Smooth muscle cell (in vitro differentiated cells): ENCODE data around the gene KRTAP12-2. TPM values are rescaled to one million over a fixed set of nuclear protein-coding genes. Genes with fewer than 3 reads are reported as not detected.

Experiments
- DNase-seq: peaks from one replicate; lab custom pipeline; 2025; ENCODE audit not compliant: unreplicated experiment; lab: John Stamatoyannopoulos, UW
- H2AFZ ChIP-seq: fragments of 200-600 bp; sonication (generic); 2 replicates; pipeline ENCODE4 v1.6.0; 2016; ENCODE audit warnings: antibody characterized with exemption, low read depth, mild to moderate bottlenecking
- H3F3A ChIP-seq: fragments of 200-600 bp; sonication (generic); 2 replicates; pipeline ENCODE4 v1.6.0; 2017; ENCODE audit warnings: antibody characterized with exemption, low read depth
- H3K27ac ChIP-seq: fragments of 200-600 bp; sonication (generic); 2 replicates; pipeline ENCODE4 v1.5.1; 2016; ENCODE audit warnings: low read depth, mild to moderate bottlenecking
- H3K27me3 ChIP-seq: fragments of 200-600 bp; sonication (generic); 2 replicates; pipeline ENCODE4 v1.6.1; 2016; ENCODE audit warnings: low read depth, mild to moderate bottlenecking
- H3K36me3 ChIP-seq: fragments of 200-600 bp; sonication (generic); 2 replicates; pipeline ENCODE4 v1.5.1; 2016; ENCODE audit warnings: low read depth
- H3K4me1 ChIP-seq: fragments of 200-600 bp; sonication (generic); 2 replicates; pipeline ENCODE4 v1.5.1; 2016; ENCODE audit warnings: low read depth
- H3K4me2 ChIP-seq: fragments of 200-600 bp; sonication (generic); 2 replicates; pipeline ENCODE4 v1.6.0; 2016; ENCODE audit warnings: mild to moderate bottlenecking
- H3K4me3 ChIP-seq: fragments of 200-600 bp; sonication (generic); 2 replicates; pipeline ENCODE4 v1.5.1; 2016; ENCODE audit warnings: mild to moderate bottlenecking
- H3K79me2 ChIP-seq: fragments of 200-600 bp; sonication (generic); 2 replicates; pipeline ENCODE4 v1.6.0; 2016; ENCODE audit warnings: low read depth, mild to moderate bottlenecking
- H3K9ac ChIP-seq: fragments of 200-600 bp; sonication (generic); 2 replicates; pipeline ENCODE4 v1.6.0; 2016; ENCODE audit warnings: low read depth
- H3K9me3 ChIP-seq: fragments of 200-600 bp; sonication (generic); replicated peaks from 2 replicates; pipeline ENCODE4 v1.5.1; 2016; ENCODE audit warnings: low read depth
- H4K20me1 ChIP-seq: fragments of 200-600 bp; sonication (generic); 2 replicates; pipeline ENCODE4 v1.6.0; 2016; ENCODE audit warnings: low read depth
- WGBS: methylation state at CpG from one replicate; pipeline ENCODE4 v1.1.7; 2016; ENCODE audit warnings: low lambda C conversion rate; 5-methylcytosine and 5-hydroxymethylcytosine counted together
- polyA plus RNA-seq: library from polyadenylated mRNA; unstranded; fragments of >200 nt; fragmentation: Nextera tagmentation; extraction: Ambion mirVana; gene quantifications from 2 replicates; pipeline ENCODE4 v1.2.1, GENCODE V29; 2016
- total RNA-seq: library from RNA; depleted of rRNA; stranded (reverse); fragments of >200 nt; gene quantifications from 2 replicates; pipeline ENCODE4 v1.2.3, GENCODE V29; 2014
- TF ChIP-seq, protein P1 (sequence below): fragments of 200-600 bp; sonication (generic); IDR thresholded peaks from 2 replicates; pipeline ENCODE4 v1.5.1; 2017; ENCODE audit warnings: borderline replicate concordance, mild to moderate bottlenecking, antibody characterized with exemption; ENCODE audit not compliant: insufficient read depth, poor library complexity, severe bottlenecking

Gene KRTAP12-2
- total and polyA plus RNA-seq, 2 experiments from 2014 or later: not detected

DNA sequence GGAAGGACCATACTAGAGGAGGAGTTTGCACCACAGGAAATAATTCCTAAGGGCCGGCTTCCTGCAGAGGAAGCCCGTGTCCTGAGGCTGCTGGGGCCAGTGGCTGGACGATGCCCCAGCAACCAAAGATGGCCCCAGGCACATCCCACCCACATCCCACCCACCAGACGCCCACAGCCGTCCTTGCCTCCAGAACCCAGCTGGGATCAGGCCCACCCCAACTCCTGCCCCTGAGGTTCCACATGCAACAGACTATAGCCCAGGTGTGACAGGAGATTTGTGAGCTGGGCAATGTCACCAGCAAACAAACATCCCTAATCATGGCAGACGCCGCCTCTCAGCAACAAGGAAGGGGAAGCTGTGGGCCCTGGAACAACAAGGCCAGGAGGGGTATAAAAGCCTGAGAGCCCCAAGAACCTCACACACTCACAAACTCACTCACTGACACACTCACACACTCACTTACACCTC lies 40.0 kb downstream of the KRTAP12-2 start, which contains the start of gene KRTAP10-9:
TSS of gene KRTAP10-9 (plus strand) at position 421 of the 471 bp plus-strand sequence. CDS start 79 bp downstream, outside the sequence.
- 96% methylated on average over 7 of the region's 7 CpGs for WGBS
- Histone ChIP-seq H3K4me2 (no peak within 1 kb of the TSS), H4K20me1 (no peaks in the 10 kb centered on the region), H2AFZ (no peak within 1 kb of the TSS), H3K27me3 (no peaks in the 10 kb centered on the region), H3K4me1 (no peaks in the 10 kb centered on the region), H3K9ac (no peak within 1 kb of the TSS), H3F3A (no peaks in the 10 kb centered on the region), H3K27ac (no peak within 1 kb of the TSS), H3K36me3 (no peaks in the 10 kb centered on the region), H3K79me2 (no peaks in the 10 kb centered on the region), H3K4me3 (no peak within 1 kb of the TSS), H3K9me3 (no peaks in the 10 kb centered on the region)
- no peak for DNase-seq
- TF ChIP-seq, protein P1, sequence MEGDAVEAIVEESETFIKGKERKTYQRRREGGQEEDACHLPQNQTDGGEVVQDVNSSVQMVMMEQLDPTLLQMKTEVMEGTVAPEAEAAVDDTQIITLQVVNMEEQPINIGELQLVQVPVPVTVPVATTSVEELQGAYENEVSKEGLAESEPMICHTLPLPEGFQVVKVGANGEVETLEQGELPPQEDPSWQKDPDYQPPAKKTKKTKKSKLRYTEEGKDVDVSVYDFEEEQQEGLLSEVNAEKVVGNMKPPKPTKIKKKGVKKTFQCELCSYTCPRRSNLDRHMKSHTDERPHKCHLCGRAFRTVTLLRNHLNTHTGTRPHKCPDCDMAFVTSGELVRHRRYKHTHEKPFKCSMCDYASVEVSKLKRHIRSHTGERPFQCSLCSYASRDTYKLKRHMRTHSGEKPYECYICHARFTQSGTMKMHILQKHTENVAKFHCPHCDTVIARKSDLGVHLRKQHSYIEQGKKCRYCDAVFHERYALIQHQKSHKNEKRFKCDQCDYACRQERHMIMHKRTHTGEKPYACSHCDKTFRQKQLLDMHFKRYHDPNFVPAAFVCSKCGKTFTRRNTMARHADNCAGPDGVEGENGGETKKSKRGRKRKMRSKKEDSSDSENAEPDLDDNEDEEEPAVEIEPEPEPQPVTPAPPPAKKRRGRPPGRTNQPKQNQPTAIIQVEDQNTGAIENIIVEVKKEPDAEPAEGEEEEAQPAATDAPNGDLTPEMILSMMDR: no peak

DNA sequence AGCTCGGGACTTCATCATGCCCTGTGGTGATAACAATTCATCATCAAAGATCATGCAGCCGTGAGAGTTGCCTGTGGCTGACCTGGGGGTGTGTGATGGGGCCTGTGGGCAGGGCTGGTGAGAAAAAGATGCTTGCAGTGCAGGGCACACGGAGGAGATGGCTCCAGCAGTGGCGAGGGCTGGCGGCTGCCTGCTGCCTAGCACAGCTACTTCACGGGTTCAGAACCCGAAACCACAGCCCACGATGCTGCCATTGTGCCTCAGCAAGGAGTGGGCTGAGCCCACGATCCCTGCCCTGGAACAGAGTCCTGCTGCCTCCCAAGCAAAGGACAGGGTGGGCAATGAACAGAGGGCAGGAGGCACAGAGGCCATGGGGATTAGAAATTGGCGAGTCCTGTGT lies 40.5 kb downstream of the KRTAP12-2 start:
- H3K9ac ChIP-seq: no peak overlapping the region
- no peak overlapping the region for H3K4me3 ChIP-seq
- TF ChIP-seq, protein P1: no peak
- no peak overlapping the region for H3K4me2 ChIP-seq
- H4K20me1 ChIP-seq: no peaks in the 10 kb centered on the region
- H3K9me3 ChIP-seq: no peaks in the 10 kb centered on the region
- no peaks in the 10 kb centered on the region for H3K27me3 ChIP-seq
- H3K4me1 ChIP-seq: no peaks in the 10 kb centered on the region
- 93% methylated on average over 10 of the region's 10 CpGs for WGBS
- H2AFZ ChIP-seq: no peak overlapping the region
- no peaks in the 10 kb centered on the region for H3K36me3 ChIP-seq
- H3K79me2 ChIP-seq: no peaks in the 10 kb centered on the region
- no peak overlapping the region for H3K27ac ChIP-seq
- no peak for DNase-seq
- no peaks in the 10 kb centered on the region for H3F3A ChIP-seq

DNA sequence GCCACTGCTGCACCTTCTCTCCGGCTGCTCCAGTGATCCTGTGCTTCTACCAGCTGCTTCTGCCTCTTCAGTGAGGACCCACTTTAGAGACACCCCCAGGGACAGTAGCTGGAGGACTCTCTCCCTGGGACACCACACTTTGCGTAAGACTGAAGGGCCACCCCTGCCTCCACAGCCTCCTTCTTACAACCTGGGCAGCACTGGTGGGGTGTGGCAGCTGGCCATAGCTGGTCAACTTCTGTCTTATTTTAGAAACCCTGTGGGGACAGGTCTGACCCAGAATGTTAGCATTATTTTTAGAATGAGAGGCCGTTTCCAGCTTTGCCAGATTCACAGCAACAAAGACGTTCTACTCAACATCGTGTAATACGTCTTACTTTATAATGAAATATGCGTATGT lies 41.0 kb downstream of the KRTAP12-2 start:
- Histone ChIP-seq H3K4me1 (no peaks in the 10 kb centered on the region), H3K9me3 (no peaks in the 10 kb centered on the region), H3K4me2 (no peak overlapping the region), H3K4me3 (no peak overlapping the region), H2AFZ (no peak overlapping the region), H3K27ac (no peak overlapping the region), H3F3A (no peaks in the 10 kb centered on the region), H3K27me3 (no peaks in the 10 kb centered on the region), H3K79me2 (no peaks in the 10 kb centered on the region), H3K9ac (no peak overlapping the region), H3K36me3 (no peaks in the 10 kb centered on the region), H4K20me1 (no peaks in the 10 kb centered on the region)
- DNase-seq: no peak
- 98% methylated on average over 7 of the region's 7 CpGs for WGBS
- TF ChIP-seq, protein P1: no peak

DNA sequence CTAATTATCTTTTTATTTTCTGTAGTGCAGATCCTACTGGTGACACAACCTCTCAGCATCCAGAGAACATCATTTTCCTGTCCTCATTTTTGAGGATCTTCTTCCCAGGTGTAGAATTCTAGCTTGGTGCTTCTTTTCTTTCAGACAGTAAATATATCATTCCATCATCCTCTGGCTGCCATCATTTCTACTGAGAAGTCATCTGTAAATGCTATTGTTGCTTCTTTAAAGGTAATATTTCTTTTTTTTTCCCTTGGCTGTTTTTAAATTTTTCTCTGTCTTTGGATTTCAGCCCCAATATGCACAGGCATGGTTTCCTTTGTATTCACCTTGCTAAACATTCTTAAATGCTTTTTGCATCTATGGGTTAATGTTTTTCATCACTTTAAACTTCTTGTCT lies 43.2 kb downstream of the KRTAP12-2 start:
- no peak overlapping the region for H3K4me2 ChIP-seq
- no peak overlapping the region for H3K4me3 ChIP-seq
- no peak overlapping the region for H3K27ac ChIP-seq
- H3K27me3 ChIP-seq: no peaks in the 10 kb centered on the region
- no peaks in the 10 kb centered on the region for H3K36me3 ChIP-seq
- TF ChIP-seq, protein P1: no peak
- H3F3A ChIP-seq: no peaks in the 10 kb centered on the region
- no peaks in the 10 kb centered on the region for H3K79me2 ChIP-seq
- H4K20me1 ChIP-seq: no peaks in the 10 kb centered on the region
- H3K9ac ChIP-seq: no peak overlapping the region
- H3K4me1 ChIP-seq: no peaks in the 10 kb centered on the region
- H3K9me3 ChIP-seq: no peaks in the 10 kb centered on the region
- no peak for DNase-seq
- no peak overlapping the region for H2AFZ ChIP-seq
